Ascending aorta (tissue), 2 donors: ENCODE data around the gene ANKRD31. TPM values are rescaled to one million over a fixed set of nuclear protein-coding genes. Genes with fewer than 3 reads are reported as not detected.

ENCODE experiments used
- DNase-seq, 2 donors: peaks; one replicate each; pipeline ENCODE4 v3.0.0-alpha.2; 2019; ENCODE audit warnings: low spot score in 2 of 2
- H3K27ac ChIP-seq, 2 donors: fragments of 200-600 bp; sonication (generic); one replicate each; pipeline ENCODE4 v1.5.1; 2016 to 2017; ENCODE audit warnings: mild to moderate bottlenecking in 1 of 2
- H3K27me3 ChIP-seq: fragments of 200-600 bp; sonication (generic); one replicate; pipeline ENCODE4 v1.5.1; 2017
- H3K36me3 ChIP-seq, 2 donors: fragments of 200-600 bp; sonication (generic); one replicate each; pipeline ENCODE4 v1.5.1; 2016
- H3K4me1 ChIP-seq, 2 donors: fragments of 200-600 bp; sonication (generic); one replicate each; pipeline ENCODE4 v1.5.1; 2016 to 2017; ENCODE audit warnings: mild to moderate bottlenecking in 1 of 2
- H3K4me3 ChIP-seq, 2 donors: fragments of 200-600 bp; sonication (generic); one replicate each; pipeline ENCODE4 v1.5.1; 2016 to 2017; ENCODE audit warnings: mild to moderate bottlenecking in 1 of 2
- H3K9me3 ChIP-seq, 2 donors: fragments of 200-600 bp; sonication (generic); one replicate each; pipeline ENCODE4 v1.5.1; 2016
- intact Hi-C: fragments of 100-400 bp; cut with DNase I; formaldehyde crosslinking; loops from one replicate; pipeline ENCODE4 v1.15.1; 2023
- total RNA-seq: library from RNA; depleted of rRNA; stranded (reverse); fragments of >200 nt; gene quantifications from one replicate; pipeline ENCODE4 v1.1.0, GENCODE V29; 2016
- TF ChIP-seq, protein P1 (sequence below), 3 experiments: fragments of 200-600 bp in 2 of 3; fragments of 450-650 bp in 1 of 3; sonication (generic) in 2 of 3; IDR thresholded peaks; one replicate each; pipeline ENCODE4 v1.5.1; 2016 to 2019; ENCODE audit warnings: antibody characterized with exemption in 3 of 3, mild to moderate bottlenecking in 1 of 3, moderate library complexity in 1 of 3

ANKRD31 gene
- total RNA-seq, 1 donor from 2014 or later: not detected

GRCh38 chr5:75067434-75067833, 169.2 kb downstream of the ANKRD31 start:
- H3K27ac ChIP-seq: no peak overlapping the region
- no peak overlapping the region for H3K4me3 ChIP-seq
- H3K27me3 ChIP-seq: no peaks in the 10 kb centered on the region
- H3K36me3 ChIP-seq: no peaks in the 10 kb centered on the region
- H3K9me3 ChIP-seq: no peaks in the 10 kb centered on the region
- no peaks in the 10 kb centered on the region for H3K4me1 ChIP-seq
- intact Hi-C loops: no loop called here
- TF ChIP-seq, protein P1, sequence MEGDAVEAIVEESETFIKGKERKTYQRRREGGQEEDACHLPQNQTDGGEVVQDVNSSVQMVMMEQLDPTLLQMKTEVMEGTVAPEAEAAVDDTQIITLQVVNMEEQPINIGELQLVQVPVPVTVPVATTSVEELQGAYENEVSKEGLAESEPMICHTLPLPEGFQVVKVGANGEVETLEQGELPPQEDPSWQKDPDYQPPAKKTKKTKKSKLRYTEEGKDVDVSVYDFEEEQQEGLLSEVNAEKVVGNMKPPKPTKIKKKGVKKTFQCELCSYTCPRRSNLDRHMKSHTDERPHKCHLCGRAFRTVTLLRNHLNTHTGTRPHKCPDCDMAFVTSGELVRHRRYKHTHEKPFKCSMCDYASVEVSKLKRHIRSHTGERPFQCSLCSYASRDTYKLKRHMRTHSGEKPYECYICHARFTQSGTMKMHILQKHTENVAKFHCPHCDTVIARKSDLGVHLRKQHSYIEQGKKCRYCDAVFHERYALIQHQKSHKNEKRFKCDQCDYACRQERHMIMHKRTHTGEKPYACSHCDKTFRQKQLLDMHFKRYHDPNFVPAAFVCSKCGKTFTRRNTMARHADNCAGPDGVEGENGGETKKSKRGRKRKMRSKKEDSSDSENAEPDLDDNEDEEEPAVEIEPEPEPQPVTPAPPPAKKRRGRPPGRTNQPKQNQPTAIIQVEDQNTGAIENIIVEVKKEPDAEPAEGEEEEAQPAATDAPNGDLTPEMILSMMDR (IDR thresholded peaks at IDR 0.05): no peak
- DNase-seq: no peak

- Histone ChIP-seq H3K36me3 (no peaks in the 10 kb centered on the region), H3K4me3 (no peak overlapping the region)
- intact Hi-C loops: no loop called here
Measured at GRCh38 chr5:75062925-75063531, 173.7 kb downstream of the ANKRD31 start.

DNA sequence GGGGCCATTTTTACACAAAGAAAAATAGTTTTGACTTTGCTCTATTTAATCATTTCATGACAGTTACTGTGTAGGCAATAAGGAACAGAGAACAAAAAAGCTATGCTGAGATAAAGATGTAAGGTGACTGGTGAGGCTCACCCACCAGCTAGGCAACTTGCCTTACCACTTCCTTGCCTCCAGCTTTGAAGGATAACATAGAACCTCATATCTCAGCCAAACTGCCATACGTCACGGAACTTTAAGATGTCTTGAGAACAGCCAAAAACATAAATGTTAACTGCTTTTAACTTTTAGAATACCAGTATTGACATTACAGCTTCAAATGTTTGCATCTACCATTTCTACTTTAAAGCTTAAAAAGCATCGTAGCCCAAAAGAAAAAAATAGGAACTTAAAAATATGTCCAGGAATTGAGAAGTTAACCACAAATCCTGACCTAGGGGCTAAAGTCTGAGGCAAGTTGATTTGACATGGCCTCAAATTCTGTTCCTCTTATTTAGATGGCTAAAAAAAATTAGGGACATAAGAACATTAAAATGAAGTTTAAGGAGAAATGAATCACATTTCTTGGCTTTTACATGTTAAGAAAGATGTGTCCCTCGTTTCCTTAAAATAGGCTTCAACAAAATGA, 176.6 kb downstream of the ANKRD31 start:
- no peaks in the 10 kb centered on the region for H3K4me1 ChIP-seq
- H3K36me3 ChIP-seq: no peaks in the 10 kb centered on the region
- H3K27me3 ChIP-seq: no peaks in the 10 kb centered on the region
- no peak for DNase-seq
- intact Hi-C loops: loop anchor here (10.0 kb wide), 2 partner anchors 375 to 455 kb away; partner anchors contain the start of genes CERT1, HEXB and POLK
- no peak overlapping the region for H3K27ac ChIP-seq
- H3K4me3 ChIP-seq: no peak overlapping the region
- TF ChIP-seq, protein P1 (IDR thresholded peaks at IDR 0.05): no peak
- no peaks in the 10 kb centered on the region for H3K9me3 ChIP-seq

More at GRCh38 chr5:75062925-75063531, 173.7 kb downstream of the ANKRD31 start:
- DNase-seq: no peak
- H3K4me1 ChIP-seq: no peaks in the 10 kb centered on the region
- no peak overlapping the region for H3K27ac ChIP-seq
- no peaks in the 10 kb centered on the region for H3K9me3 ChIP-seq
- no peaks in the 10 kb centered on the region for H3K27me3 ChIP-seq
- TF ChIP-seq, protein P1 (IDR thresholded peaks at IDR 0.05): no peak

GRCh38 chr5:75058986-75059535, 177.6 kb downstream of the ANKRD31 start:
- no peak for DNase-seq
- TF ChIP-seq, protein P1 (IDR thresholded peaks at IDR 0.05): no peak
- intact Hi-C loops: loop anchor here (10.0 kb wide), 2 partner anchors 374 to 456 kb away; partner anchors contain the start of genes CERT1, HEXB and POLK
- H3K36me3 ChIP-seq: no peaks in the 10 kb centered on the region
- H3K27me3 ChIP-seq: no peaks in the 10 kb centered on the region
- H3K27ac ChIP-seq: no peak overlapping the region
- no peak overlapping the region for H3K4me3 ChIP-seq
- no peaks in the 10 kb centered on the region for H3K9me3 ChIP-seq
- peaks cover 0 to 4% of the 10 kb centered on the region in 2 donors for H3K4me1 ChIP-seq

DNA sequence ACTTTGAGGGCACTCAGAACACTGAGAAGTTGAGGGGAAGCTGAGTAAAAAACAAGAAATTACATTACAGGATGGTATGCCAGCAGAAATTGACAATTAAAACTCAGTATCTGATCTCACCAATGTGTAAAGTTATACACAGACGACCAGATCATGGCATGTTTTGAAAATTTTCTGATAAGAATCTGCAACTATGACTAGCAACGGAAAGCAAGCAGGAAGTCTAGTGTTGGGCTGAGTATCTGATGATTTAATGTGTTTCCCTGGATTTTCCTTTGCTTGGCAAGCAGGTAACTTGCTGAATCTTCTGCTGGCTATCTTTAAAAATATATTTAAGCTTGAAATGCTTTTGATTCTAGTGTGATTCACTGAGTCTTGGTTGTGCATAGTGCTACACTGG, 179.1 kb downstream of the ANKRD31 start:
- H3K27ac ChIP-seq: no peak overlapping the region
- TF ChIP-seq, protein P1 (IDR thresholded peaks at IDR 0.05): no peak
- DNase-seq: no peak
- no peak overlapping the region for H3K4me3 ChIP-seq
- peaks cover 0 to 4% of the 10 kb centered on the region in 2 donors for H3K4me1 ChIP-seq
- no peaks in the 10 kb centered on the region for H3K36me3 ChIP-seq
- no peaks in the 10 kb centered on the region for H3K27me3 ChIP-seq
- intact Hi-C loops: loop anchor here (10.0 kb wide), 2 partner anchors 373 to 457 kb away; partner anchors contain the start of genes CERT1, HEXB and POLK
- no peaks in the 10 kb centered on the region for H3K9me3 ChIP-seq
